Stimulated activated effector memory CD8-positive, alpha-beta T cell treated with anti-CD3 and anti-CD28 coated beads, Interleukin-12 subunit alpha, Interleukin-12 subunit beta, amount 100 ng/mL, for 72 hours (primary cell): ENCODE measurements around the gene COG1.
"Not testable (repeated sequence)": the region's sequence is repeated elsewhere in the genome, so short reads cannot be mapped to it uniquely, and the experiment has no call there.

Experiments
- ATAC-seq: fragments of 150-1000 bp; cut with Tn5 transposase; 2 replicates; pipeline ENCODE4 v1.10.0; 2021
- DNase-seq, 2 donors: peaks; one replicate each; pipeline ENCODE4 v3.0.0; 2021 to 2022; ENCODE audit warnings: low spot score in 2 of 2
- H3K27ac Mint-ChIP-seq: one replicate; pipeline ENCODE4 v1.8.0; 2022; ENCODE audit warnings: mild to moderate bottlenecking, mixed read lengths
- H3K36me3 Mint-ChIP-seq: one replicate; pipeline ENCODE4 v1.8.0; 2022; ENCODE audit warnings: mild to moderate bottlenecking, mixed read lengths
- H3K4me1 Mint-ChIP-seq: one replicate; pipeline ENCODE4 v1.8.0; 2022; ENCODE audit warnings: mixed read lengths
- H3K4me3 Mint-ChIP-seq: one replicate; pipeline ENCODE4 v1.8.0; 2022; ENCODE audit warnings: mild to moderate bottlenecking, mixed read lengths
- H3K9me3 Mint-ChIP-seq: one replicate; pipeline ENCODE4 v1.8.0; 2022; ENCODE audit warnings: mixed read lengths

COG1 gene

GRCh38 chr17:73192894-73193701 is at the start of gene COG1:
COG1 (plus strand) TSS chr17:73193055; CDS start chr17:73193070, 15 bp downstream.
- Mint-ChIP-seq H3K9me3 (no peaks in the 10 kb centered on the region), H3K4me1 (peaks cover 23% of the 10 kb centered on the region), H3K36me3 (peaks cover 37% of the 10 kb centered on the region), H3K4me3 (peak within 1 kb of the TSS; percentile 84), H3K27ac (peak within 1 kb of the TSS; percentile 93)
- ATAC-seq (peak; percentile 85), DNase-seq (peak; percentile 66 to 82)

GRCh38 chr17:73144209-73144608 is 48.6 kb upstream of the COG1 start:
- not testable (repeated sequence) for H3K4me3 Mint-ChIP-seq, H3K9me3 Mint-ChIP-seq, H3K36me3 Mint-ChIP-seq, ATAC-seq, H3K27ac Mint-ChIP-seq, DNase-seq
- H3K4me1 Mint-ChIP-seq = peaks cover 16% of the 10 kb centered on the region

GRCh38 chr17:73145641-73146040 is 47.2 kb upstream of the COG1 start:
- peaks cover 7% of the 10 kb centered on the region for H3K9me3 Mint-ChIP-seq
- no peak overlapping the region for H3K4me3 Mint-ChIP-seq
- no peak overlapping the region for H3K27ac Mint-ChIP-seq
- DNase-seq = no peak
- no peak for ATAC-seq
- no peaks in the 10 kb centered on the region for H3K36me3 Mint-ChIP-seq
- peaks cover 16% of the 10 kb centered on the region for H3K4me1 Mint-ChIP-seq

GRCh38 chr17:73147791-73148190 is 45.1 kb upstream of the COG1 start:
- ATAC-seq, DNase-seq, H3K4me3 Mint-ChIP-seq, H3K9me3 Mint-ChIP-seq, H3K27ac Mint-ChIP-seq, H3K36me3 Mint-ChIP-seq: not testable (repeated sequence)
- H3K4me1 Mint-ChIP-seq = peaks cover 13% of the 10 kb centered on the region

GRCh38 chr17:73148540-73149334 is 44.1 kb upstream of the COG1 start:
- no peak for ATAC-seq
- H3K4me3 Mint-ChIP-seq = no peak overlapping the region
- H3K27ac Mint-ChIP-seq = no peak overlapping the region
- H3K4me1 Mint-ChIP-seq = peaks cover 3% of the 10 kb centered on the region
- DNase-seq = no peak
- no peaks in the 10 kb centered on the region for H3K36me3 Mint-ChIP-seq
- peaks cover 7% of the 10 kb centered on the region for H3K9me3 Mint-ChIP-seq

GRCh38 chr17:73150622-73151300 is 42.1 kb upstream of the COG1 start:
- DNase-seq, ATAC-seq, H3K27ac Mint-ChIP-seq, H3K9me3 Mint-ChIP-seq, H3K4me3 Mint-ChIP-seq, H3K36me3 Mint-ChIP-seq, H3K4me1 Mint-ChIP-seq: not testable (repeated sequence)

GRCh38 chr17:73151916-73152632 is 40.8 kb upstream of the COG1 start:
- H3K9me3 Mint-ChIP-seq = no peaks in the 10 kb centered on the region
- no peak for ATAC-seq
- H3K36me3 Mint-ChIP-seq = no peaks in the 10 kb centered on the region
- no peak for DNase-seq
- H3K27ac Mint-ChIP-seq = no peak overlapping the region
- H3K4me3 Mint-ChIP-seq = no peak overlapping the region
- H3K4me1 Mint-ChIP-seq = peaks cover 6% of the 10 kb centered on the region

- H3K27ac Mint-ChIP-seq = no peak overlapping the region
- DNase-seq (no peak), ATAC-seq (no peak)
- H3K36me3 Mint-ChIP-seq = no peaks in the 10 kb centered on the region
- no peak overlapping the region for H3K4me3 Mint-ChIP-seq
- H3K4me1 Mint-ChIP-seq = peaks cover 6% of the 10 kb centered on the region
- H3K9me3 Mint-ChIP-seq = no peaks in the 10 kb centered on the region
These were observed 37.3 kb upstream of the COG1 start for GRCh38 chr17:73155410-73156165.

GRCh38 chr17:73156166-73156840 is 36.6 kb upstream of the COG1 start:
- Mint-ChIP-seq H3K9me3 (no peaks in the 10 kb centered on the region), H3K36me3 (no peaks in the 10 kb centered on the region), H3K27ac (no peak overlapping the region), H3K4me1 (peaks cover 6% of the 10 kb centered on the region), H3K4me3 (no peak overlapping the region)
- peak; percentile 29 to 76 for DNase-seq
- peak; percentile 85 for ATAC-seq

- Mint-ChIP-seq H3K36me3 (no peaks in the 10 kb centered on the region), H3K4me1 (peaks cover 6% of the 10 kb centered on the region), H3K9me3 (no peaks in the 10 kb centered on the region), H3K4me3 (no peak overlapping the region), H3K27ac (no peak overlapping the region)
- DNase-seq (no peak), ATAC-seq (no peak)
These were observed 35.9 kb upstream of the COG1 start for GRCh38 chr17:73156887-73157520.

- Mint-ChIP-seq H3K4me3 (no peak overlapping the region), H3K4me1 (peaks cover 6% of the 10 kb centered on the region), H3K36me3 (no peaks in the 10 kb centered on the region), H3K27ac (no peak overlapping the region), H3K9me3 (no peaks in the 10 kb centered on the region)
- DNase-seq (no peak), ATAC-seq (no peak)
These were observed 35.3 kb upstream of the COG1 start for GRCh38 chr17:73157521-73157890.

- no peak for DNase-seq
- no peak for ATAC-seq
- peaks cover 6% of the 10 kb centered on the region for H3K4me1 Mint-ChIP-seq
- no peak overlapping the region for H3K4me3 Mint-ChIP-seq
- H3K9me3 Mint-ChIP-seq = no peaks in the 10 kb centered on the region
- H3K36me3 Mint-ChIP-seq = no peaks in the 10 kb centered on the region
- H3K27ac Mint-ChIP-seq = no peak overlapping the region
These were observed 34.7 kb upstream of the COG1 start for GRCh38 chr17:73158133-73158532.

- H3K27ac Mint-ChIP-seq = no peak overlapping the region
- no peaks in the 10 kb centered on the region for H3K9me3 Mint-ChIP-seq
- H3K4me3 Mint-ChIP-seq = no peak overlapping the region
- DNase-seq = no peak
- H3K36me3 Mint-ChIP-seq = no peaks in the 10 kb centered on the region
- peaks cover 29% of the 10 kb centered on the region for H3K4me1 Mint-ChIP-seq
- ATAC-seq = no peak
These were observed 31.8 kb upstream of the COG1 start for GRCh38 chr17:73160980-73161630.
